SH-SY5Y (cell line): Measurements from ENCODE around the gene OGN.

Source experiments
- GATA2 ChIP-seq: IDR thresholded peaks from 2 replicates; pipeline ENCODE4 v1.6.1; 2011; ENCODE audit warnings: mild to moderate bottlenecking, low read depth, low read length
- GATA3 ChIP-seq: IDR thresholded peaks from 2 replicates; pipeline ENCODE4 v1.6.1; 2011; ENCODE audit warnings: low read depth, mild to moderate bottlenecking, low read length, moderate library complexity

GRCh38 chr9:92444841-92445240 is 40.5 kb upstream of the OGN start:
- TF ChIP-seq GATA2 (no peak), GATA3 (no peak)
